SW 1271 (cell line): ENCODE results near the gene CXorf49B.
"Not testable (repeated sequence)": the region's sequence is repeated elsewhere in the genome, so short reads cannot be mapped to it uniquely, and the experiment has no call there.

Experiments used
- DNase-seq, 2 experiments: peaks; one replicate each; lab custom pipeline; 2025; lab: John Stamatoyannopoulos, UW

The CXorf49B gene

DNA sequence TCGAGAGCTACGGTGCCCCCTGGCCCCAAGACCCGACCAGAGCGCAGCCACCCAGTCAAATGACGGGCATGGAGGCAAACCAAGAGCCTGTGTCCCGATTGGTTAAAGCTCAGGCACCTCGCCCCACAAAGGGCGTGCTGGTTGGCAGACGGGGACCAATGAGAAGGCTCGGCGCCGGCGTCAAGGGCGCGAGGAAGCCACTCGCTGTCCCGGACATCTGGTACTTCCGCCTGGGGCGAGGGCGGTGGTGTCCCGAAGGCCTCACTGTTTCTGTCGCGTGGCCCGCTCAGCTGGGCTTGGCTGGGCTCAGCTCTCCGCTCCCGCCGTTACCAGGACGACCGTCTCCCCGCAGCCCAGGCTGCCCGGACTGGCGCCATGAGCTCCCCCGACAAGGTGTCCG lies at the start of gene CXorf49B:
Gene CXorf49B, plus strand, starts transcription at position 301 of the 400 bp plus-strand sequence. Its CDS starts 75 bp downstream, at position 376.
- not testable (repeated sequence) for DNase-seq

- not testable (repeated sequence) for DNase-seq
Observed at GRCh38 chrX:71714064-71714463, 49.1 kb upstream of the CXorf49B start.

DNA sequence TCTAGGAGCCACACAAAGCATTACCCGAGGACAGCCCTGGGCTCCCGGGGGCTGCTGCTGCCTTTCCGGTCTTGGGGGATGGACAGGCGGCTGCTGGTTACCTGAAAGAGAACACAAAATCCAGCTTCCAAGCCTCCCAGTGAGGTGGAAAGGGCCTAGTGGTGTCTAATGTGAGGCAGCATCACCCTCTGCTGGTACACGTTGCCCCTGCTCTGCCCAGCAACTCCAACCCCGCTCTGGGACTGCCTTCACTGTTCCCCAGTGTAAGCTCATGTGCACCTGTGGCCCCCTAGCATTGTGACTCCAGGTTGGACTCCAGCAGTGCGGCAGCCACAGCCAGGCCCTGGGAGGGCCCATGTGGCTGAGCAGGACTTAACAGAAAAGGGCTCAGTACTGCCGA lies 47.6 kb upstream of the CXorf49B start:
- DNase-seq, result not testable (repeated sequence)

DNA sequence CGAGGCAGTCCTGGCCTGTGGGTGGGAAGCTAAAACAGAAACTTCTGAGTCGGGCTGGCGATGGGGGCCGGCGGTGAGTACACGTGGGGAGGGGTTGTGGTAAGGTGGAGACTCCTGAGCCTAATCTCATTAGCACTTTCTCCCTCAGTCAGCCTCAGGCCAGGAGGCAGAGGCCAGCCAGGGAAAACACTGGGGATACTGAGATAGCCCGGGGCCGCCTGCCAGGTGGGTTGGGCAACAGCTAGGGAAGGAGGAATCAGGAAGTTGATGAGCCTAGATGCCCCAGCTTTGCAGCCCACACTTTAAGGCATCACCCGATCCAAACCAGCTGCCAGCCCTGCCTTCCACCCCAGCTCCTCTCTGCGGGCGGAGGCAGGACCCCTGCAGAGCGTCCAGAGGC lies 46.8 kb upstream of the CXorf49B start:
- not testable (repeated sequence) for DNase-seq

- not testable (repeated sequence) for DNase-seq
Observed at GRCh38 chrX:71718185-71718584, 45.0 kb upstream of the CXorf49B start, which contains the start of gene CXorf49. Gene CXorf49 (minus strand): TSS chrX:71718285. CDS start chrX:71718151, 134 bp downstream.

GRCh38 chrX:71719195-71719594 lies 44.0 kb upstream of the CXorf49B start:
- DNase-seq, result not testable (repeated sequence)

DNA sequence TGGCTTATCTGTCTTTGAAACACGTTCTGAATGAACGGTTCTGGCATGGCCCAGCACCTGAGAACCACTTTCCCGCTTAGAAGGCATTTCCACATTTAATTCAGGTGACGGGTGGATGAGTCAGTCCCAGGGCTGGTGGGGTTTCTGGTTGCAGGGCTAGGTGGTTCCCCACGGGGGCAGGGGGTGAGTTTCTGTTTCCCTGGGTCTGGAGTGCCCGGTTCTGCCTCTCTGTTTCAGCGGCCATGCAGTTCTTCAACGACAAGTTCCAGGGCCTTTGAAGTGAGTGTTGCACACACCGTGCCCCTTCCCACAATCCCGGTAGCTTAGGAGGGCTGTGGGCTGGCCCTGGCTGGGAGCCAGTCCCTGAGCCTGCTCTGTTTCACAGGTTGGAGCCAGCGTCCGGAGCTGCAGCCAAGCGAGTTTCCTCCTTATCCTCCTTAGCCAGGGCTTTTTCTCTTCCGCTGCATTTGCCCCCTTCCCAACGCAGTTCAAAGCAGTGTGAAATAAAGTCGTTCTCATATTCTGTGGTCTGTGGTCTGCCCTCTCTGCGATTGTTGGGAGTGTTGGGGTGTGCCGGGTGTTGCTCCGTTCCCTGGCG lies 42.8 kb upstream of the CXorf49B start:
- DNase-seq, result not testable (repeated sequence)

- DNase-seq, result not testable (repeated sequence)
Observed at GRCh38 chrX:71760688-71761281, 2.4 kb upstream of the CXorf49B start.

GRCh38 chrX:71764832-71765231 lies 1.7 kb downstream of the CXorf49B start:
- DNase-seq, result not testable (repeated sequence)

GRCh38 chrX:71765613-71766012 lies 2.5 kb downstream of the CXorf49B start:
- DNase-seq, result not testable (repeated sequence)

GRCh38 chrX:71767134-71767533 lies 4.0 kb downstream of the CXorf49B start:
- not testable (repeated sequence) for DNase-seq

GRCh38 chrX:71778322-71778721 lies 15.2 kb downstream of the CXorf49B start:
- DNase-seq, result not testable (repeated sequence)

DNA sequence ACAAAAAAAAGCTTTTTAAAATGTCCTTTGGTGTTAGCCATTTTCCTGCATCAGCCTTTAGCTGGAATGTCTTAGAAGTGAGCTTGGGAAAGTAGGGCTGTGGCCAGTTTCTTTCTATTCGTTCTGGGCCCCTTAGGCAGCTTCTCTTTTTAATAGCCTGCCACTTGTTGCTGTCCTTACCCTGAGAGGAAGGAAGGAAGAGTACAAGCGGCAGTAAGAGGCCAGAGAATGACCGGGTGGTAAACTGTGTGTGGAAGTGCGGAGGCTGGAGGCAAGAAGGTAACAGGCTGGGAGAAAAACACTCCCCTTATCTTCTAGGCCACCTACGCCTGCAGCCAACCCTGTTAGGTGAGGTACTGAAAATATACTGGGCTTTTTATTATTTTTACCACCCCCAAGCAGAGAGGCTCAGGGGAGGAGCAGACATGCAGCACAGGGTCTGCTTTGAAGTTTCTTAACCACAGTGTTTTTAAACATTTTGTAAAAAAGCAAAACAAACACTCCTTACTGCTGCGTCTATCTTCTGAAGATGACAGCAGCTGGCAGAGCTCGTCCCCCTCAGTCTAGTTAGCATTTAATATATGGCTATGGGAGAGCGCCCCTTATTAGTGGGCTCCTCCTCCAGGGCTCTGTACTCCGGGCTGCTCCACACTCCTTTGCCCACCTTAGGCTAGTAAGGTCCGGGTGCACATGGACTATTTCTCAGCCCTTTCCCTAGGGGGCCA lies 19.2 kb downstream of the CXorf49B start:
- not testable (repeated sequence) for DNase-seq

- not testable (repeated sequence) for DNase-seq
Observed at GRCh38 chrX:71782950-71783299, 19.8 kb downstream of the CXorf49B start.

- DNase-seq, result not testable (repeated sequence)
Observed at GRCh38 chrX:71783569-71784347, 20.6 kb downstream of the CXorf49B start.

- DNase-seq, result not testable (repeated sequence)
Observed at GRCh38 chrX:71784348-71784983, 21.3 kb downstream of the CXorf49B start.

- DNase-seq, result not testable (repeated sequence)
Observed at GRCh38 chrX:71806450-71806849, 43.3 kb downstream of the CXorf49B start.

DNA sequence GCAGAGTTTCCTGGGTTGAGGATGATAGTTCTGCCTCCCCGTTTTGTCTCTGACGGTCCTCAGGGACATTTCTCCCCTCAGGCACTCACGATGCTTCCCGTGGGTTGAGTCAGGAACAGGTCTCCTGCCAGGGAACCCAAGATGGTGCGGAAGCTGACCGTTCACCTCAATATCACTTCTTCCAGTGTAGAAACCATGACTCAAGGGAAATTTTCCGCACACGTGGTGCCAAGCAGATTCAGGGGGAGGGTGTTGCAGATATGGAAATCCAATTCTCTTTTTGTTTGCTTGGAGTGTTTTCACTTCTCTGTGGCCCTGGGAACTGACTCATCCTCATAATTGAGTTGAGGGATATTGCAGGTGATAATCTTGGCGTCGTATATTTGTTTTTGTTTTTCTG lies 46.7 kb downstream of the CXorf49B start:
- no peak for DNase-seq

GRCh38 chrX:71814123-71814912 lies 51.2 kb downstream of the CXorf49B start:
- DNase-seq, result no peak

- DNase-seq, result no peak
Observed at GRCh38 chrX:71815121-71815905, 52.2 kb downstream of the CXorf49B start.
